WTC11 (cell line): Measurements from ENCODE around the gene GDAP1L1.

Source experiments
- ESRRA ChIP-seq: sonication (generic); formaldehyde crosslinking; IDR thresholded peaks from 2 replicates; pipeline ENCODE4 v1.8.1; 2022; ENCODE audit warnings: mild to moderate bottlenecking, missing genetic modification reagents, borderline replicate concordance
- GABPB1 ChIP-seq: sonication (generic); formaldehyde crosslinking; IDR thresholded peaks from 2 replicates; pipeline ENCODE4 v1.8.1; 2023; ENCODE audit warnings: mild to moderate bottlenecking, missing genetic modification reagents
- RELA ChIP-seq: sonication (generic); formaldehyde crosslinking; IDR thresholded peaks from 2 replicates; pipeline ENCODE4 v1.8.1; 2022; ENCODE audit warnings: missing genetic modification reagents, mild to moderate bottlenecking, borderline replicate concordance
- TCF7 ChIP-seq: sonication (generic); formaldehyde crosslinking; IDR thresholded peaks from 2 replicates; pipeline ENCODE4 v1.8.0; 2022; ENCODE audit warnings: mild to moderate bottlenecking, low read depth, missing genetic modification reagents, moderate library complexity
- TP53 ChIP-seq: sonication (generic); formaldehyde crosslinking; IDR thresholded peaks from 2 replicates; pipeline ENCODE4 v1.8.1; 2023; ENCODE audit warnings: mild to moderate bottlenecking, missing genetic modification reagents
- ZNF317 ChIP-seq: sonication (generic); formaldehyde crosslinking; IDR thresholded peaks from 2 replicates; pipeline ENCODE4 v1.8.1; 2023; ENCODE audit warnings: low read depth, mild to moderate bottlenecking, moderate library complexity, missing genetic modification reagents, borderline replicate concordance
- TF ChIP-seq, protein P1 (sequence below): fragments of 200-600 bp; IDR thresholded peaks from 2 replicates; pipeline ENCODE4 v1.8.0; 2022; ENCODE audit warnings: antibody characterized with exemption
- TF ChIP-seq, protein P2 (sequence below): sonication (generic); formaldehyde crosslinking; IDR thresholded peaks from 2 replicates; pipeline ENCODE4 v1.8.0; 2022; ENCODE audit warnings: mild to moderate bottlenecking, missing genetic modification reagents
- TF ChIP-seq, protein P3 (sequence below): sonication (generic); formaldehyde crosslinking; IDR thresholded peaks from 2 replicates; pipeline ENCODE4 v1.8.1; 2023; ENCODE audit warnings: mild to moderate bottlenecking, missing genetic modification reagents, moderate library complexity
- TF ChIP-seq, protein P4 (sequence below): sonication (generic); formaldehyde crosslinking; IDR thresholded peaks from 2 replicates; pipeline ENCODE4 v1.8.0; 2022; ENCODE audit warnings: mild to moderate bottlenecking, missing genetic modification reagents

DNA sequence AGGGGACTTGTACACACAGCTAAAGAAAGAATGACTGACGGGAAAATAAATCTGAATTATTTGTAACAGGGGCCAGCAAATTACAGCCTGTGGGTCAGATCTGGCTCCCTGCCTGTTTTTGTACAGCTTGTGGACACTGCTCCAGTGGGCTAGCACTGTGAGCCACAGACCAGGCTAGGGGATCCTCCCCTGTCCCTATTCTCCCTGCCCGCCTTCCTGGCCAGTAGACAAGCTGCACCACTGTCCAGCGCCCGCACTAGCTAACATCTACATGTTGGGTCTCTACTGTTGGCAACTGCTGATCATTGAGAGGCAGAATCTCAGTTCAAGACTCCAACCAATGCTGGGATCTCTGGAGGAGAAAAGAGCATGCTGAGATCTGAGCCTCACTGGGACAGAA is 47.2 kb upstream of the GDAP1L1 start:
- TF ChIP-seq, protein P1, sequence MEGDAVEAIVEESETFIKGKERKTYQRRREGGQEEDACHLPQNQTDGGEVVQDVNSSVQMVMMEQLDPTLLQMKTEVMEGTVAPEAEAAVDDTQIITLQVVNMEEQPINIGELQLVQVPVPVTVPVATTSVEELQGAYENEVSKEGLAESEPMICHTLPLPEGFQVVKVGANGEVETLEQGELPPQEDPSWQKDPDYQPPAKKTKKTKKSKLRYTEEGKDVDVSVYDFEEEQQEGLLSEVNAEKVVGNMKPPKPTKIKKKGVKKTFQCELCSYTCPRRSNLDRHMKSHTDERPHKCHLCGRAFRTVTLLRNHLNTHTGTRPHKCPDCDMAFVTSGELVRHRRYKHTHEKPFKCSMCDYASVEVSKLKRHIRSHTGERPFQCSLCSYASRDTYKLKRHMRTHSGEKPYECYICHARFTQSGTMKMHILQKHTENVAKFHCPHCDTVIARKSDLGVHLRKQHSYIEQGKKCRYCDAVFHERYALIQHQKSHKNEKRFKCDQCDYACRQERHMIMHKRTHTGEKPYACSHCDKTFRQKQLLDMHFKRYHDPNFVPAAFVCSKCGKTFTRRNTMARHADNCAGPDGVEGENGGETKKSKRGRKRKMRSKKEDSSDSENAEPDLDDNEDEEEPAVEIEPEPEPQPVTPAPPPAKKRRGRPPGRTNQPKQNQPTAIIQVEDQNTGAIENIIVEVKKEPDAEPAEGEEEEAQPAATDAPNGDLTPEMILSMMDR: no peak
- TF ChIP-seq RELA (CRISPR knock-in tag) (no peak), ESRRA (CRISPR knock-in tag) (no peak), ZNF317 (CRISPR knock-in tag) (no peak), GABPB1 (CRISPR knock-in tag) (no peak), TP53 (CRISPR knock-in tag) (no peak), TCF7 (CRISPR knock-in tag) (no peak)
- TF ChIP-seq, protein P2, sequence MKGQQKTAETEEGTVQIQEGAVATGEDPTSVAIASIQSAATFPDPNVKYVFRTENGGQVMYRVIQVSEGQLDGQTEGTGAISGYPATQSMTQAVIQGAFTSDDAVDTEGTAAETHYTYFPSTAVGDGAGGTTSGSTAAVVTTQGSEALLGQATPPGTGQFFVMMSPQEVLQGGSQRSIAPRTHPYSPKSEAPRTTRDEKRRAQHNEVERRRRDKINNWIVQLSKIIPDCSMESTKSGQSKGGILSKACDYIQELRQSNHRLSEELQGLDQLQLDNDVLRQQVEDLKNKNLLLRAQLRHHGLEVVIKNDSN (CRISPR knock-in tag): no peak
- TF ChIP-seq, protein P3, sequence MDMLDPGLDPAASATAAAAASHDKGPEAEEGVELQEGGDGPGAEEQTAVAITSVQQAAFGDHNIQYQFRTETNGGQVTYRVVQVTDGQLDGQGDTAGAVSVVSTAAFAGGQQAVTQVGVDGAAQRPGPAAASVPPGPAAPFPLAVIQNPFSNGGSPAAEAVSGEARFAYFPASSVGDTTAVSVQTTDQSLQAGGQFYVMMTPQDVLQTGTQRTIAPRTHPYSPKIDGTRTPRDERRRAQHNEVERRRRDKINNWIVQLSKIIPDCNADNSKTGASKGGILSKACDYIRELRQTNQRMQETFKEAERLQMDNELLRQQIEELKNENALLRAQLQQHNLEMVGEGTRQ (CRISPR knock-in tag): no peak
- TF ChIP-seq, protein P4, sequence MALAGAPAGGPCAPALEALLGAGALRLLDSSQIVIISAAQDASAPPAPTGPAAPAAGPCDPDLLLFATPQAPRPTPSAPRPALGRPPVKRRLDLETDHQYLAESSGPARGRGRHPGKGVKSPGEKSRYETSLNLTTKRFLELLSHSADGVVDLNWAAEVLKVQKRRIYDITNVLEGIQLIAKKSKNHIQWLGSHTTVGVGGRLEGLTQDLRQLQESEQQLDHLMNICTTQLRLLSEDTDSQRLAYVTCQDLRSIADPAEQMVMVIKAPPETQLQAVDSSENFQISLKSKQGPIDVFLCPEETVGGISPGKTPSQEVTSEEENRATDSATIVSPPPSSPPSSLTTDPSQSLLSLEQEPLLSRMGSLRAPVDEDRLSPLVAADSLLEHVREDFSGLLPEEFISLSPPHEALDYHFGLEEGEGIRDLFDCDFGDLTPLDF (CRISPR knock-in tag): no peak
